Measurements from ENCODE around the gene NYNRIN. TPM values are rescaled to one million over a fixed set of nuclear protein-coding genes. Genes with fewer than 3 reads are reported as not detected.
A peak's percentile ranks its signal among the peaks of the same experiment; 100 is the strongest.
"Not testable (repeated sequence)": the region's sequence is repeated elsewhere in the genome, so short reads cannot be mapped to it uniquely, and the experiment has no call there.

NYNRIN gene
- total RNA-seq = 10 to 100 TPM in 3 of 4 donors, 1 to 10 TPM in 1; 4.7 to 14.7 (median 11.8) TPM

DNA sequence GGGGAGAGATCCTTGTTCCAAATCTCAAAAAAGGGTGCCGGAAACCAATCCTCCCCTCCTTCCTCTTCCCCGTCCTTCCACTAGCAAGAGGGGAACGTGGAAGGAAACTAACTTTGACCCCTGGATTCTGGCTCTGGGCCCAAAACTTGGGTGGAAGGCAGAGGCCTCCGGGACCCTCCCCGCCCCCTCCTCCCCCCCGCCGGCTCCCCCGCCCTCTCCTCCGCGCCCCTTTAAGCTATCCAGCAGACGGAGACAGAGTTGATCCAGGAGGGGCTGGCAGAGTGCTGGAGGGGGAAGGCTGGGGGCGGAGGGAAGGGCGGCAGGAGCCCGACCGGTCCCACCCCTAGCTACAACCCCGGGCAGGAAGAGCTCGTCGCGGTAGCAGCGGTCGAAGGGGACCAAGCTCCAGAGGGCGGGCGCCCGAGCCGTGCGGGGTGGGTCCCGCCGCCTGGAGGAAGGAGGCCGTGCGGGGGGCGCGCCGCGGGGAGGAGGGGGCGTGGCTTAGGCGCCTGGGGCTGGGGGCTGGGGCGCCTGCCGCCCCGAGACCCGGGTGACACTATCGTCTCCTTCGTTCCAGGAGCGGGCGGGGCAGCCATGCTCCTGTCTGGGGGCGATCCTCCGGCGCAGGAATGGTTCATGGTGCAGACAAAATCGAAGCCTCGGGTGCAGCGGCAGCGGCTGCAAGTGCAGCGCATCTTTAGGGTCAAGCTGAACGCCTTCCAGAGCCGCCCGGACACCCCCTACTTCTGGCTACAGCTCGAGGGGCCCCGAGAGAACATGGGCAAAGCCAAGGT lies at the start of gene NYNRIN:
TSS of gene NYNRIN (plus strand) at position 351 of the 794 bp plus-strand sequence. CDS start at position 595, 244 bp downstream.
- TF ChIP-seq, protein P1, sequence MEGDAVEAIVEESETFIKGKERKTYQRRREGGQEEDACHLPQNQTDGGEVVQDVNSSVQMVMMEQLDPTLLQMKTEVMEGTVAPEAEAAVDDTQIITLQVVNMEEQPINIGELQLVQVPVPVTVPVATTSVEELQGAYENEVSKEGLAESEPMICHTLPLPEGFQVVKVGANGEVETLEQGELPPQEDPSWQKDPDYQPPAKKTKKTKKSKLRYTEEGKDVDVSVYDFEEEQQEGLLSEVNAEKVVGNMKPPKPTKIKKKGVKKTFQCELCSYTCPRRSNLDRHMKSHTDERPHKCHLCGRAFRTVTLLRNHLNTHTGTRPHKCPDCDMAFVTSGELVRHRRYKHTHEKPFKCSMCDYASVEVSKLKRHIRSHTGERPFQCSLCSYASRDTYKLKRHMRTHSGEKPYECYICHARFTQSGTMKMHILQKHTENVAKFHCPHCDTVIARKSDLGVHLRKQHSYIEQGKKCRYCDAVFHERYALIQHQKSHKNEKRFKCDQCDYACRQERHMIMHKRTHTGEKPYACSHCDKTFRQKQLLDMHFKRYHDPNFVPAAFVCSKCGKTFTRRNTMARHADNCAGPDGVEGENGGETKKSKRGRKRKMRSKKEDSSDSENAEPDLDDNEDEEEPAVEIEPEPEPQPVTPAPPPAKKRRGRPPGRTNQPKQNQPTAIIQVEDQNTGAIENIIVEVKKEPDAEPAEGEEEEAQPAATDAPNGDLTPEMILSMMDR (IDR thresholded peaks at IDR 0.05) = no peak
- peak in 1 of 4 donors; percentile 10 for TF ChIP-seq POLR2A (IDR thresholded peaks at IDR 0.05)
- H3K4me3 ChIP-seq = peak within 1 kb of the TSS; percentile 57 to 77 (median 69)
- 2 to 17% methylated on average over 1 to 18 of the region's 57 CpGs for WGBS, 2 donors
- H3K27me3 ChIP-seq = no peaks in the 10 kb centered on the region
- H3K27ac ChIP-seq = peak within 1 kb of the TSS; percentile 83 to 91 (median 88)
- intact Hi-C loops (cut with DNase I) = no loop called here
- H3K4me1 ChIP-seq = peaks cover 48 to 90% (median 56%) of the 10 kb centered on the region in 3 donors
- peaks cover 0 to 7% (median 0%) of the 10 kb centered on the region in 3 donors for H3K36me3 ChIP-seq
- no peaks in the 10 kb centered on the region for H3K9me3 ChIP-seq
- no peak for DNase-seq

DNA sequence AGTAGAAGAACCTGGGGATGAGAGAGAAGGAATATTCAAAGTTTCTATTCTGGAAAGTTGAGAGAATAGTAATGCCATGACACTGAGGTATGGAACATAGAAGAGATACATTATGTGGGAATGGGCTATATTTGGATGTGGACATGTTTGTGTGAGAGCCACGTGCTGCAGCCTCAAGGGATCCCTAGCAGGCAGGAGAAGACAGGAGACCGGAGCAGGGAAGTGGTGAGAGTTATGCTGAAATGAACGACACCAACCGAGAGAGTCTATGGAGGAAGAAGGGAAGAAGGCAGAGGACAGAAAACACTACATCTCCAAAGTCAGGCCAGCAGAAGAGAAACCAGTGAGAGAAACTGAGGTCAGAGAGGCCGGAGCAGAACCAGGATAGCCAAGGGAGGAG lies 49.1 kb upstream of the NYNRIN start:
- 63 to 83% methylated on average over 5 of the region's 5 CpGs for WGBS, 2 donors
- no peak for DNase-seq

DNA sequence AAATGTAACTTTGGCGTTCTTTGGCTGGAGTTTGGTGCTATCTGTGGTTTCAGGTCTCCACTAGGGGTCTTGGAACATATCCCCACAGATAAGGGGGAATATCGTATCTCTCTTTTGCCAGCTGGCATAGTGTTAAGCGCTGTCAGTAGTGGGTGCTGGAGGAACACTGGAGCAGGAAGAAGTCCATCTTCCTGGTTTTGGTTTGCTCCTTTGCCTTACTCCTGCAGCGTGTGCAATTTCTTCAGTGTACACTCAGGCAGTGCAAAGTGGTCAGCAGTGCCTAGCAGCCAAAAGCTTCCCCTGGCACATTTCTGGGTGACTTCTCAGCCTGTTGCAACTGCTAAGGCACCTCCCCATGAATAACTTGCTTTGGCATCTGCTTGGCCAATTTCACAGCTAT lies 47.3 kb upstream of the NYNRIN start:
- no peak overlapping the region for H3K27ac ChIP-seq
- H3K9me3 ChIP-seq = no peaks in the 10 kb centered on the region
- H3K27me3 ChIP-seq = peaks cover 0 to 8% (median 0%) of the 10 kb centered on the region in 4 donors
- TF ChIP-seq, protein P1 (IDR thresholded peaks at IDR 0.05) = no peak
- no peak for TF ChIP-seq POLR2A (IDR thresholded peaks at IDR 0.05)
- H3K36me3 ChIP-seq = no peaks in the 10 kb centered on the region
- no peak overlapping the region for H3K4me3 ChIP-seq
- H3K4me1 ChIP-seq = peaks cover 0 to 26% (median 17%) of the 10 kb centered on the region in 3 donors
- no peak for DNase-seq
- 34 to 36% methylated on average over 4 of the region's 4 CpGs for WGBS, 2 donors
- intact Hi-C loops (cut with DNase I) = no loop called here

More for the DNA sequence above, 49.1 kb upstream of the NYNRIN start:
- Histone ChIP-seq H3K4me1 (peaks cover 0 to 26% (median 17%) of the 10 kb centered on the region in 3 donors), H3K27ac (no peak overlapping the region), H3K9me3 (no peaks in the 10 kb centered on the region), H3K36me3 (no peaks in the 10 kb centered on the region), H3K27me3 (peaks cover 0 to 15% (median 0%) of the 10 kb centered on the region in 4 donors), H3K4me3 (no peak overlapping the region)
- TF ChIP-seq, protein P1 (IDR thresholded peaks at IDR 0.05) = no peak
- TF ChIP-seq POLR2A (IDR thresholded peaks at IDR 0.05) = no peak
- intact Hi-C loops (cut with DNase I) = no loop called here

DNA sequence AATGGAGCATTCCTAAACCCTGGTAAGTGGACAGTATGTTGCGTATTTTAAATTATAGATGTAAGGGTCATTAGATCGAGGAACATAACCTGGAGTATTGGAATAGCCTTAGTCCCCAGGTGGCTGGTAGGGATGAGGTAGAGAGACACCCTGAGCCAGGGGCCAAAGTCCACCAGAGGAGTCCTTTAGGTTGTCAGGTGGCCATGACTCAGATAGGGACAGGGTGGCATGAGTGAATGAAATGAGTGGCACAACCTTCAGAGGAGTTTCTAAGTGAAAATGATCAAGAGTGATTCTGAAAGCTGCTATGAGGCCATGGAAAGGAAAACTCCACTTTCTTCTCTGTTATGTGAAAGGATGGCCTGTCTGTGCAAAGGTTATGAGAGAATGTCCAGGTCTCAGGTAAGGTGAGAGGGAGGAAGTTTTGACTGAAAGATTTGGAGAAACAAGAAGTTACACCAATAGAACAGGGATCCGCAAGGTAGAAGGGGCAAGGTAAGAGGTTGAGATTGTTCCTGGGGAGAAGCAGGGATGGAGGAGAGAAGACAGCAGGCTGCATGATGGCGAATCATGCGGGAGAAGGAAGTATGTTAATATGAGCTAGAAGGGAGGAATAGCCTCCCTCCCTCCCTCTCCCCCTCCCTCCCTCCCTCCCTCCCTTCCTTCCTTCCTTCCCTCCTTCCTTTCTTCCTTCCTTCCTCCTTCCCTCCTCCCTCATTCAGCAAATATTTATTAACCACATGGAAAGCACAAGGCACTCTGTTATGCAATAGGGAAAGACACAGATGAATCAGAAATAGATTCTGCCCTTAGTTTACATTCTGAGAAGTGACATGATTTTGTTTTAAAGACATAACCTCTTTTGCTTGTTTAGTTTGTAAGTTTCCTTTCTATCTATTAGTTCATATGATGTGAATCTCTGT lies 45.0 kb upstream of the NYNRIN start:
- Histone ChIP-seq H3K9me3 (no peaks in the 10 kb centered on the region), H3K27ac (peak overlapping the region in 2 of 4 donors; percentile 55 to 60), H3K36me3 (no peaks in the 10 kb centered on the region), H3K4me1 (peaks cover 0 to 13% (median 12%) of the 10 kb centered on the region in 3 donors), H3K27me3 (peaks cover 0 to 3% (median 0%) of the 10 kb centered on the region in 4 donors), H3K4me3 (no peak overlapping the region)
- TF ChIP-seq, protein P1 (IDR thresholded peaks at IDR 0.05) = no peak
- TF ChIP-seq POLR2A (IDR thresholded peaks at IDR 0.05) = no peak
- DNase-seq = no peak
- intact Hi-C loops (cut with DNase I) = no loop called here
- WGBS, 2 donors = 76 to 82% methylated on average over 5 of the region's 5 CpGs

DNA sequence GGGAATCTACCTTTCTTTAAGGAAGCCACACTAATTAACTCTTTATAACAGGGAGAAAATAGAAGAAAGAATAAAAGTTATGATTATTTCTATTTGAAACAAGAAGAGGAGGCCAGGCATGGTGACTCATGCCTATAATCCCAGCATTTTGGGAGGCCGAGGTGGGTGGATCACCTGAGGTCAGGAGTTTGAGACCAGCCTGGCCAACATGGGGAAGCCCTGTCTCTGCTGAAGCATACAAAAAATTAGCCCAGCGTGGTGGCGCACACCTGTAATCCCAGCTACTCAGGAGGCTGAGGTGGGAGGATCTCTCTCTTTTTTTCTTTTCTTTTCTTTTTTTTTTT lies 44.3 kb upstream of the NYNRIN start:
- H3K36me3 ChIP-seq; DNase-seq; H3K9me3 ChIP-seq; H3K4me3 ChIP-seq; intact Hi-C loops (cut with DNase I); H3K27me3 ChIP-seq: not testable (repeated sequence)
- H3K4me1 ChIP-seq = peaks cover 0 to 13% (median 12%) of the 10 kb centered on the region in 3 donors
- WGBS, 2 donors = 73 to 74% methylated on average over 3 of the region's 3 CpGs
- peak overlapping the region in 2 of 4 donors; percentile 55 to 60 for H3K27ac ChIP-seq
